Hematopoietic multipotent progenitor cell treated with erythropoietin and hydrocortisone succinate and interleukin-3 and kit ligand, for 6 days (in vitro differentiated cells): ENCODE results near the gene CFD.

Source experiments
- DNase-seq: peaks from one replicate; pipeline ENCODE4 v3.0.0-alpha.2; 2015

The CFD gene

DNA sequence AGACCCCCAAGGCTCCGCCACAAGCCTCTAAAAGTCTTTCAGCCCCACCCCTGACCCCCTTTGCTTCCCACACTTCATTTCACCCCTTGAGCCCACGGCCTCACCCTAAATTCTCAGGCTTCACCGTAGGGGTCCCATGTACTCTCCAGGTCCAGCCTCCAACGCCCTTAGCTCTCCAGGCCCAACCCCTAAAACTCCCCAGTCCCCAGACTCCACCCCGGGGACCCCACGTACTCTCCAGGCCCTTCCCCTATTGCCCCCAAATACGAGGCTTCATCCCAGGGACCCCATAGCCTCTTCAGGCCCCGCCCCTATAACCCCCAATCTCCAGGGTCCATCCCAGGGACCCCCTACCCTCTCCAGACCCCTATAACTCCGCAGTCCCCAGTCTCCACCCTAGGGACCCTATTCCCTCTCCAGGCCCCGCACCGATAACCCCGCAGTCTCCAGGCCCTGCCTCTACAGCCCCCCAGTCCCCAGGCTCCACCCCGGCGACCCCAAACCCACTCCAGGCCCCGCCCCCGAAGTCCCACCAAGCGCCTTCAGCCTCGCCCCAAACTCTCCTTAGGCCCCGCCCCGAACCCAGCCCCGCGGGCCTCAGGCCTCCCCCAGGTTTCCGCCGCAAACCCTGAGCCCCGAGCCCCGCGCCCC, 32.9 kb downstream of the CFD start:
- peak; percentile 55 for DNase-seq

DNA sequence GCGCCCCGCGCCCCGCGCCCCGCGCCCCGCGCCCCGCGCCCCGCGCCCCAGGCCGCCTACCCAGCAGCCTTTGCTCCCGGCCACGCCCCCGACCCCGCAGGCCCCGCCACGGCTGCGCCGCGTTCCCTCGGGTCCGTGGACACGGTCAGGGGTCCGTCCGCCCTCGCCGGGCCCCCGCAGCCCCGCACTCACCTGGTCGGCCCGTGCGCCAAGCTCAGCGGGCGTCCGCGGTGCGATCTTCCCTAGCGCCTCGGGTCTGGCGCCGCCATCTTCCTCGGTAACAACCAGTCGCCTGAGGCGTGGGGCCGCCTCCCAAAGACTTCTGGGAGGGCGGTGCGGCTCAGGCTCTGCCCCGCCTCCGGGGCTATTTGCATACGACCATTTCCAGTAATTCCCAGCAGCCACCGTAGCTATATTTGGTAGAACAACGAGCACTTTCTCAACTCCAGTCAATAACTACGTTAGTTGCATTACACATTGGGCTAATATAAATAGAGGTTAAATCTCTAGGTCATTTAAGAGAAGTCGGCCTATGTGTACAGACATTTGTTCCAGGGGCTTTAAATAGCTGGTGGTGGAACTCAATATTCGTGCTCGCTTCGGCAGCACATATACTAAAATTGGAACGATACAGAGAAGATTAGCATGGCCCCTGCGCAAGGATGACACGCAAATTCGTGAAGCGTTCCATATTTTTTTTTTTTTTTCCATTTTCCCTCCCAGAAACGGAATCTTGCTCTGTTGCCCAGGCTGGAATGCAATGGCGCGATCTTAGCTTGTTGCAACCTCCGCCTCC, 33.6 kb downstream of the CFD start, which contains the start of the genes MED16 and RNU6-9:
Gene MED16 (minus strand): TSS at position 294 of the 796 bp plus-strand sequence. CDS start 2,056 bp downstream, outside the sequence.
Gene RNU6-9 (plus strand): TSS at position 591 of the 796 bp plus-strand sequence.
- peak; percentile 98 for DNase-seq

DNA sequence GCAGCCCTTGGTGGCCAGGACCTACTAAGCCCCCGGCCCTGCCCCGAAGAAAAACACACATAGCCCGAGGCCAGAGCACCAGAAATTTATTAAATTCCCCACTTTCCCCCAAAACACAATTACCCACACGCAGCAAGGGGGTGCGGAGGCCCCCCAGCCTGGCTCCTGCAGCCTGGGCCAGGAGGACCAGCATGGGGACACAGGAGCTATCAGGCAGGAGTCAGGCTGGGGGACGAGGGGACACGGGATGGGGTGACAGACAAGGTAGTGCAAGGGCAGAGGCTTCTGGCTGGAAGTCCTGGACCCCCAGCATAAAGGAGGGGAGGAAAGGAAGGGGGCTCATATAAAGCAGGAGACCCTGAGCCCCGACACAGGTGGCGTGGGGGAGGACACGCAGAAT, 37.0 kb downstream of the CFD start:
- DNase-seq: no peak

DNA sequence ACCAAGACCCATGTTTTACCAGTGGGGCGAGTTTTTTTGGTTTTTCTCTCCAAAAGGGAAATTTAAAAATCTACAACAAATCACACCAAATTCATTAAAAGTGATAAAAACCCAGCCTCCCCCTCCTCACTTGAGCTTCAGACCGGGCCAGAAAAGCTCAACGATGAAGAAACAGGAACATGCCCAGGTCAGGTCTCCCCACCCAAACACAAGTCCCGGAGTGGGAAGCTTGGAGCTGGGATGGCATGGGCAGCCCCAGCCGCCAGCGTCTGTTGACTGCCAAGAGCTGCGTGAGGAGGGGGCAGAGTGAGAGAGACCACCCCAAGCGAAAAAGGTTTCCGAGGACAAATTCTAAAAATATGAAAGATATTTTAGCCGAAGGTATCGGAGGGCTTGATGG, 37.5 kb downstream of the CFD start:
- no peak for DNase-seq

DNA sequence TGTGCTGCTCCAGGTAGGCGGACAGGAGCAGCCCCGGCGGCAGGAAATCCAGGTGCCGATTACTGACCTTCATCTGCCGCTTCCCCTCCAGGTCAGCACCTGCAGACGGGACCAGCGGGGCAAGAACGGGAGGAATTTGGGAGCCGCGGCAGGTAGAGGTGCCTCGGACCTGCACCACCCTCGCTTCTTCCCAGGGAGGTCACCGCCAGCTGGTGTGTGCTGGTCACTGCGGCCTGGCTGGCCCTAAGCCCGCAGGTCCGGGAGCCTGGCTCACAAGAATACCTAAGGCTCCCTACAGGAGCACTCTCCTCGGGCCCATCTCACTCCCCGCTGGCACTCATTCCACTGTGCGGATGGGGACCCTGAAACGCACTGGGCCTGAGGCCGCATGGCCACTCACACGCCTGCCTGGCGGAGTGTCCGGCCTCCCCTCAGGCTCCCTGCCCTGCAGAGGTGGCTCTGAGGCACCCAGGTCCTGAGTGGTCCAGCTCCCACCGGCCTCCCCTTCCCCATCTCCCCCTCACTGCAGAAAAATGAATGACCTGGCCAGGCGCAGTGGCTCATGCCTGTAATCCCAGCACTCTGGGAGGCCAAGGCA, 38.1 kb downstream of the CFD start:
- no peak for DNase-seq

DNA sequence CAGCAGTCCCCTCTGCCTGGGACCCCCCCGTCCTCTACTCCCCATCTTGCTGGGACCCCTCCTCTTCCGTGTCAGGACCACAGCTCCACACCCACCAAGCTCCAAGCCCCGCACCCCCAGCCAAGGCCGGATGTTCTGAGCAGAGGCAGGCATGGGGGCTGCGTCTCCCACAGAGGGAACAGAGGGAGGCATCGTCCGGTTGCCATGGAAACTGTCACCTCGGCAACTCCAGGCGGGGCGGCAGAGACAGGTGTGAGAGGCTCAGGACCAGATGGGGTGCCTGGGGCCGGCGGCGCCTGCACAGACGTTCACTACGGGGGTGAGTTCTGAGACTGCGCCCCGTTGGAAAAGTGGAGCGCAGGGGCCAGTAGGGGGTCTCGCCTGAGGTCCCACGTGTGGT, 39.2 kb downstream of the CFD start:
- DNase-seq: no peak

DNA sequence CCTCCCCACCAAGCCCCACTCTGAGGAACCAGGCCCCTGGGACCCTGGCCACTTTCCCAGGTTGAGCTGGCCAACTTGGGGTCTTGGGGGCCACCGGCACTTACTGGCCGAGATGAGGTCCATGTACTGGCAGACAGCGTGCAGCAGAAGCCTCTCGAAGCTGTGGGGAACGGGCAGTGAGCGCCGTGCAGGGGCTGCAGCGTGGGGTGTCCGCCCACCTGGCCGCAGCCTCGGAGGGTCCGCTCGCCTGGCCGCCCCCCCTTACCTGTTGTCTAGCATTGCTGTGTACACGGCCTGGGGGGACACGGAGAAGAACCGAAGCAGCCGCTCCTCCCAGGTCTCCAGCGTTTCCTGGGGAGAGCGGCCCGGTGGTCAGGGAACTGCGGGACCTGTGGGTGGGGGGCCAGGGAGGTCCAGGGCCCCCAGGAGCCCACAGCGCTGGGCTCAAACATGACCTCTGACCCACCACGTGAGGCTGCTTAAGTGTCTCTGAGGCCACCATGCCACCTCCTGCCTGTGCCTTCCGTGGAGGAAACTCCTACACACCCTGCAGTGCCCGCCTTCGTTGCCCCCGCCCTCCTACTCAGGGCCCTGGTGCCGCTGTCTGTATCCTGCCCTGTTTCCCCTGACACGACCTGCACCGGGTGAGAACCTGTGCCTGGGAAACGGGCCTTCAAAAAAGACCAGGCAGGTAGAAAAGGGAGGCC, 40.0 kb downstream of the CFD start:
- DNase-seq: no peak

DNA sequence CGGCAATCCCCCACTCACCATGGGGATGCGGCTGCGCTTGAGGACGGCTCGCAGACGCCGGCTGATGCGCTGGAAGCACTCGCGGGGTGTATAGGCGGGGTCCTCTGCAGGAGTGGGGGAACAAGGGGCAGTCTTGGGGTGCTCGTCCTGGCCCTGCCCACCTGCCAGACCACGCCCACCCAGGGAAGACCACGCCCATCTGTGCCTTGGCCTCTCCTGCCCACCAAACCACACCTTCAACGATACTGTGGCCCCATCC, 40.5 kb downstream of the CFD start:
- peak; percentile 33 for DNase-seq

DNA sequence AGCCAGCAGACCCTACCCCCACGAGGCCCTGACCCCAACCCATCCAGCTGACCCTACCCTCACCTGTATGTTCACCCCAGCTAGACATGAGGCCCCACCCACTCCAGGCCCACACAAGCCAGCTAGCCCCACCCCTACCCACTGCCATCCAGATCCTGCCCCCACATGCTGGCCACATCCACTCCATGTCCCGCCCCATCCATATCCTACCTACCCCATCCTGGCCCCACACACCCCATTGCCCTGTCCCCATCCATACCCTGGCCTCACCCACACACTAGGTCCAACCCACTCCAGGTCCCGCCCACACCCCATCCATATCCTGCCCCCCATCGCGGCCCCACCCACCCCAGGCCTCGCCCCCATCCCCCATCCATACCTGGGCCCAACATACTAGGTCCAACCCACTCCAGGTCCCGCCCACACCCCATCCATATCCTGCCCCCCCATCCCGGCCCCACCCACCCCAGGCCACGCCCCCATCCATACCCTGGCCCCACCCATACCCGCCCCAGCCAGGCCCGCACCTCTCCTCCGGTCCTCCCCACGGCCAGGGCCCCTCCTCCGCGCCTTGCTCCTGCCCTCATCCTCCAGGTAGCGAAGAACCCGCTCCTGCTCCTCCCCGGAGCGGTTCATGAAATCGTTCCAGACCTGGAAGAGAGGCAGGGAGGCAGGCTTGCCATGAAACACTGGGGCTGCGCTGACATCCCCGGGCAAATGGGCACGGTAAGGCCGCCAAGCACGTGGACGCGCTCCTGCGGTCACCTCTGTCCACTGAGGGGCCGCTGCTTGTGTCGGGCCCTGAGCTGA, 41.0 kb downstream of the CFD start:
- DNase-seq: peak; percentile 78

DNA sequence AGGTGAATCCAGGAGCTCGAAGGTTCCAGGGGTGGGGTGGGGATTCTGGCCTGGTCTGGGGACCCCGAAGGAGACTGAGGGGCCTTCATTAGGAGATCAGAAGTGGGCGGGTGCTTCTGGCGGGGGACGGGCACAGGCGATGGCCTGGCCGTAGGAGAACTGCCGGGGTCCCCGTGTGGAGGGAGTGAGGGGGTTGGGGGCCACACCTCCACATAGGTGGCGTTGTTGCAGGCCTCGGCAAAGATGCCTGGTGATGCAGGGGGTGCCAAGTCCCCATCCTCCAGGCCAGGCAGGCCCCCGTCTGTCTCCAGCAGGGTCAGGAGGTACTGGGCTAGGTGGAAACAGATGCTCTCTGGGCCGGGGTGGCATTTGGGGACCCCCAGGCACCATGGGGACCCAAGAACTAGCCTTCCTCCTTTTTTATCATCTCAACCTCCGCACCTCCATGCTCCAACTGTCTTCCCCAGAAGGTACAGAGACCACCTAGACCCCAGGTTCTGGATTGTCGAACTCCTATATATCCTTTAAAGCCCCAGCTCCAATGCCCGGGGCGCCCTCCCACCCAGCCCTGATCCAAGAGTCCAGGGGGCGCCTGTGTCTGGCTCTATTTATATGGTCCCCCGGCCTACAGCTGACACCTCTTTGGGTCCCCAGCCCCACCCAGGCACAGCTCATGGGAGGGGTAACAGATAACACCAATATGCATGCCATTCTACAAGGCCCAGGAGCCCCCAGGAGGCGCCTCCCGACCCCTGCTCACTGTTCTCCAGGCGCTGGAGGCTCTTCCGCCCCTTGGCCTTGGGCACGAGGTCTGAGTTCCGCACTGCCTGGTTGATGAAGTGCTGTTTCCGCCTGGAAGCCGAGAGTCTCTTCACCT, 42.0 kb downstream of the CFD start:
- DNase-seq: no peak

DNA sequence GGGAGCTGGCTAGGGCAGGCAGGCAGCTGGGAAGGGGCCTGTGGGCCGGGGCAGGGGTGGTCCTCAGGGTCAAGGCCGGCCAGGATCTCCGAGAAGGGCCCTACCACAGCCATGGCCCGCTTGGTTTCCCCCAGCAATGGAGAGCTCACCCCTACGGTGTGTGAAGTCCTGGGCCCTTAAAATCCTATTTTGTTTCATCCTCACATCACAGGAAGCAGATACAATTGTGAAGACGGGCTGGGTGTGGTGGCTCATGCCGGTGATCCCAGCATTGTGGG, 42.6 kb downstream of the CFD start:
- no peak for DNase-seq

DNA sequence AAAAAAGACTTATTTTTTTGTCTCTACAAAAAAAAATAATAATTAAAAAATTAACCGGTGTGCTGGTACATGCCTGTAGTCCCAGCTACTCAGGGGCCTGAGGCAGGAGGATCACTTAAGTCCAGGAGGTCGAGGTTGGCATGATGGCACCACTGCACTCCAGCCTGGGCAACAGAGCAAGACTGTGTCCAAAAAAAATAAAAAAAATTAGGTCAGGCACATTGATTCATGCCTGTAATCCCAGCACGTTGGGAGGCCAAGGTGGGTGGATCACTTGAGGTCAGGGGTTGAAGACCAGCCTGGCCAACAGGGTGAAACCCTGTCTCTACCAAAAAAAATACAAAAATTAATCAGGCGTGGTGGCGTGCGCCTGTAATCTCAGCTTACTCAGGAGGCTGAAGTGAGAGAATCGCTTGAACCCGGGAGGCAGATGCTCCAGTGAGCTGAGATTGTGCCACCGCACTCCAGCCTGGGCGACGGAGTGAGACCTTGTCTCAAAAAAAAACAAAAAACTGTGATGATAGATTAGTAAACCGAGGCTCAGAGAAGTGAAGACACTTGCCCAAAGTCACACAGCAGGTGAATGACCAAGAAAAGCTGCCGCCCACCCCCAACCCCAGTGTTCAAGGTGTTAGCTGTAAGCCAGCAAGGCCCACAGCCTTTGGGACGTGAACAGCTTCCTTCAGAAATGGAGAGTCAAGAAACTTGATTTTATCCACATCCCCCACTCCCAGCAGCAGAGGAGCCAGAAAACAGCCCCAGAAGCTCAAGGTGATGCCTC, 43.2 kb downstream of the CFD start:
- no peak for DNase-seq

DNA sequence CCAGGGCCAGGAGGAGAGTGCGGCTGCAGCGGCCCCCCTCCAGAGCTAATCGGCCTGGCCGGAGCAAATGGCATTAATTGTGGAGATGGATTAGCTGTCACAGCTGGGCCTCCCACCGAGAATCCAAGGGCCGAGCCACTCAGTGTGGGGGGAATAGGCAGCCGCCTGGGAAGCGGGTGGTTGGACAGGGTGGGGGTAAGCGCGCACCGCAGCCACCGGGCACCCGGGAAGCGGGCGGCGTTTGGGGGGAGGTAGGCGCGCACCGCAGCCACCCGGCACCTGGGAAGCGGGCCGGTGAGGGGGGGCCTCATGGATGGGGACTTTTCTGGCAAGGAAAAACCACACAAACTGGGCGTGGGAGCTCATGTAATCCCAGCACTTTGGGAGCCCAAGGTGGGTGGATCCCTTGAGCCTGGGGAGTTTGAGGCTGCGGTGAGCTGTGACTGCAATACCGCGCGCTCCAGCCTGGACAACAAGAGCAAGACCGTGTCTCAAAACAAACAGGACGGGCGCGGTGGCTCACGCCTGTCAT, 43.9 kb downstream of the CFD start:
- DNase-seq: no peak

DNA sequence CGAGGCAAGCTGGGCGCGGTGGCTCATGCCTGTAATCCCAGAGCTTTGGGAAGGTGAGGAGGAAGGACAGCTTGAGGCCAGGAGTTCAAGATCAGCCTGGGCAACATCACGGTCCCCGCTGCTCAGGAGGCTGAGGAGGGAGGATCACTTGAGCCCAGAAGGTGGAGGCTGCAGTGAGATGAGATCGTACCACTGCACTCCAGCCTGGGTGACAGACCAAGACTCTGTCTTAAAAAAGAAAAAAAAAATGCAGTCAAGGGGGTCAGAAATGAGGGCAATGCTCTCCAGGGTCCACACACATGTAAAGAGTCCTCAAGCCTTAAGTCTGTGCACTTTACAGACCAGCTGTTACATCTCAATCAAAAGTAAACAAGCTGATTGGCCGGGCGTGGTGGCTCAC, 45.1 kb downstream of the CFD start:
- DNase-seq: no peak

DNA sequence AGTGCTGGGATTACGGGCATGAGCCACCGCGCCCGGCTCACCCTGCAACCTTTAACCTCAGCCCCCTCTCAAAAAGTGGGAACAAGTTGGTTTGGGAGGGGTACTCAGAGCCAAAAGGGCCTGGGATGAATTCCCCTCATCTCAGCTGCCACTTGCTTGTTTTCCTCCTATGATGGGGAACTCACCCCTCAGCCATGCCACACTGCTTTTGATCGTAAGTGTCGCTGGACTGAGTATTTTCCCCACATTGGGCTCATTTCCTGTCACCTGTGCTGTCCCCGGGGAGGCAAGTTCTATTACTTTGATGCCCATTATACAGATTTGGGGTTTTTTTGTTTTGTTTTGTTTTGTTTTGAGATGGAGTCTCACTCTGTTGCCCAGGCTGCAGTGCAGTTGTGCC, 47.0 kb downstream of the CFD start:
- no peak for DNase-seq

DNA sequence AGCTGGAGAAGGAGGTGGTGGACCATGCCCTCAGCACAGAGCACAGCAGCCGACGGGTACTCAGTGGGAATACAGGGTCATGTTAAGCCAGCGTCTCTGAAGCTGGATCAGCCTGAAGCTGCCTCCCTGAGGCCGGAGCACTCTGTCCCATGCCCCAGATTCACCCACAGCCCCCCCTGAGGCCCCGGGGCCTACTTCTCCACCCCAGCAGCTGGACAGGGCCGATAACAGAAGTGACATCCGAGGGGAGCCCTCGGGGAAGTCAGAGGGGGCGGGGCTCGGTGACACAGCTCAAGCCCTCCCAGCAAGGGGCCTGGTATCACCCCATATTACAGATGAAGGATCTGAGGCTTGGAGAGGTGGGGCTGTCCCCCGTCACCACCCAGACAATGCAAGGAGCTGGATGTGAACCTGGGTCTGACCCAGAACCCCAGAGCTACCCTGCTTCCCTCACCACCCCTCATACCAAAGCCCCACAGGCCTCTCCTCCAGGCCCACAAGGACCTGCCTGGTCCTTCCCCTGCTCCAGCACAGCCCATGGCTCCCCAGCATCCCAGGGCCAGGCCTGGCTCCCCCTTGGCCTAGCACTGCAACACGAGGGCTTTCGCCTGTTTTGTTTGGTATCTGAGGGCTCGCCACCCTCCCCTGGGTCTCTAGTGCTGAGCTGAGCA, 47.9 kb downstream of the CFD start:
- peak; percentile 99 for DNase-seq

DNA sequence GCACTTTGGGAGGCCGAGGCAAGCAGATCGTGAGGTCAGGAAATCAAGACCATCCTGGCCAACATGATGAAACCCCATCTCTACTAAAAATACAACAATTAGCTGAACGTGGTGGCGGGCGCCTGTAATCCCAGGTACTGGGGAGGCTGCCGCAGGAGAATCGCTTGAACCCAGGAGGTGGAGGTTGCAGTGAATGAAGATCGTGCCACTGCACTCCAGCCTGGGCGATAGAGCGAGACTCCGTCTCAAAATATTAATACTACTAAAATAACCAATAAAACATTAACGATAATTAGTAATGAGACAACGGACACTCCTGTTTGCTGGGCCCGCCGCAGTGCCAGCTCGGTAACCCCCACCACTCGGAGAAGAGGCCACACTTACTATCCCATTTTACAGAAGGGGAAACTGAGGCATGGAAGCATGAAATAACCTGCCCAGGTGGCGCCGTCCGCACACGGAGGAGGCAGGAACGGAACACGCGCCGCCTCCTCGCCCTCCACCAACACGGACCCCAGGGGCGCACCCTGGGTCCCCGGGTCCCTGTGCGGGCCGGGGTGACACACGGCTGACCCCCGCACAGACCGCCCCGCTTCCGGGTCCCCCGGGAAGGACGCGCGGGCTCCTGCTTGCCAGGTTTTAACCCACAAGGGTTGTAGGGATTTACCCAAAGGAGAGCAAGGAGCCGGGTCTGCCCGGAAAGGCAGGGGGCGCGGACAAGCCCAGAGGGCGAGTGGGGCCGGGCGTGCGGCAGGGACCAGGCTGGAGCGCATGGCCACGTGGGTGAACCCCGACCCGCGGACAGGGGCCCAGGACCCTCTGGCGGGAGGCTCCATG, 52.0 kb downstream of the CFD start:
- no peak for DNase-seq

DNA sequence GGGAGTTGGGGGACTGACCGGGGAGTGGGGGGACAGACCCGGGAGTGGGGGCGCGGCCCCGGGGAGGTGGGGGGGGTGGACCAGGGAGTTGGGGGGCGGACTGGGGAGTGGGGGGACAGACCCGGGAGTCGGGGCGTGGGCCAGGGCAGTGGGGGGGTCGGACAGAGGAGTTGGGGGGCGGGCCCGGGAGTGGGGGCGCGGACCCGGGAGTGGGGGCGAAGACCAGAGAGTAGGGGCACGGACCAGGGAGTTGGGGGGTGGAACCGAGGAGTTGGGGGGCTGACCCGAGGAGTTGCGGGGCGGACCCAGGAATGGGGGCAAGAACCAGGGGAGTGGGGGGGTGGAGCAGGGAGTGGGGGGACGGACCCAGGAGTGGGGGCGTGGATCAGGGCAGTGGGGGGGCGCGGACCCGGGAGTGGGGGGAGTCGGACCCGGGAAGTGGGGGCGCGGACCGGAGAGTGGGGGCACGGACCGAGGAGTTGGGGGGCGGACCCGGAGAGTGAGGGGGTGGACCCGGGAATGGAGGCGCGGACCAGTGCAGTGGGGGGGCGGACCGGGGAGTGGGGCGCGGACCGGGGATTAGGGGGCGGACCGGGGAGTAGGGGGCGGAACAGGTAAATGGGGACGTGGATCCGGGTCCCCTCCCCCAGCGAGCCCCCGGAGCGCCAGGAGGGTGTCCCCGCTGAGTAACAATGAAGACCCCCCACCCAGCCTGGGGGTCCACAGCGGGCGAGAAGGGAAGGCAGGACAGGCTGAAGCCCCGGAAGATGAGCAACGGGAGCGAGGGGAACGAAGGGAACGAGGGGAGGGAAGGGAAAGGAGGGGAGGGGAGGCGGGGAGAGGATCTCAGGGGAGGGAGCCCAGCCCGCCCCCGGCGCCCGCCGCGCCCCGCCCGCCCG, 53.0 kb downstream of the CFD start:
- DNase-seq: no peak
